ENCODE measurements around the gene HLF. TPM values are rescaled to one million over a fixed set of nuclear protein-coding genes. Genes with fewer than 3 reads are reported as not detected.
"Not testable (repeated sequence)": the region's sequence is repeated elsewhere in the genome, so short reads cannot be mapped to it uniquely, and the experiment has no call there.

The HLF gene
- total RNA-seq, 6 donors from 2014 or later = 19.9 to 45.1 (median 26.1) TPM

GRCh38 chr17:55327225-55328088 lies 62.7 kb downstream of the HLF start:
- no peaks in the 10 kb centered on the region for H3K9me3 ChIP-seq
- H3K27ac ChIP-seq = no peak overlapping the region
- DNase-seq (no peak), ATAC-seq (ENCODE audit: low FRiP score in 2 of 2) (no peak)
- H3K4me1 ChIP-seq = no peaks in the 10 kb centered on the region
- no peaks in the 10 kb centered on the region for H3K36me3 ChIP-seq
- WGBS, 2 donors = 65 to 82% methylated on average over 4 of the region's 4 CpGs
- no peaks in the 10 kb centered on the region for H3K27me3 ChIP-seq
- H3K4me3 ChIP-seq = no peak overlapping the region
- TF ChIP-seq CTCF (IDR thresholded peaks at IDR 0.05) (no peak), EP300 (IDR thresholded peaks at IDR 0.05) (no peak), POLR2AphosphoS5 (IDR thresholded peaks at IDR 0.05) (no peak), POLR2A (IDR thresholded peaks at IDR 0.05) (no peak)

GRCh38 chr17:55328514-55328913 lies 63.8 kb downstream of the HLF start:
- WGBS, 2 donors = 82 to 91% methylated on average over 2 of the region's 2 CpGs
- not testable (repeated sequence) for H3K27me3 ChIP-seq; H3K4me1 ChIP-seq; H3K36me3 ChIP-seq; H3K4me3 ChIP-seq; H3K27ac ChIP-seq; ATAC-seq (ENCODE audit: low FRiP score in 2 of 2); DNase-seq; H3K9me3 ChIP-seq

GRCh38 chr17:55330344-55330933 lies 65.7 kb downstream of the HLF start:
- no peak for ATAC-seq (ENCODE audit: low FRiP score in 2 of 2)

GRCh38 chr17:55332296-55333041 lies 67.7 kb downstream of the HLF start:
- H3K27ac ChIP-seq = no peak overlapping the region
- no peaks in the 10 kb centered on the region for H3K4me1 ChIP-seq
- H3K27me3 ChIP-seq = no peaks in the 10 kb centered on the region
- TF ChIP-seq POLR2AphosphoS5 (IDR thresholded peaks at IDR 0.05) (peak in 1 of 2 donors; percentile 37), EP300 (IDR thresholded peaks at IDR 0.05) (peak in 1 of 4 donors; percentile 56), CTCF (IDR thresholded peaks at IDR 0.05) (no peak), POLR2A (IDR thresholded peaks at IDR 0.05) (no peak)
- no peaks in the 10 kb centered on the region for H3K36me3 ChIP-seq
- H3K9me3 ChIP-seq = no peaks in the 10 kb centered on the region
- ATAC-seq (ENCODE audit: low FRiP score in 2 of 2) (peak in 1 of 2 donors; percentile 84), DNase-seq (peak in 1 of 2 donors; percentile 74)
- no peak overlapping the region for H3K4me3 ChIP-seq
- 55 to 69% methylated on average over 15 of the region's 15 CpGs for WGBS, 2 donors

More at GRCh38 chr17:55330344-55330933, 65.7 kb downstream of the HLF start:
- H3K4me1 ChIP-seq = no peaks in the 10 kb centered on the region
- H3K9me3 ChIP-seq = no peaks in the 10 kb centered on the region
- 89 to 91% methylated on average over 8 of the region's 8 CpGs for WGBS, 2 donors
- DNase-seq = no peak
- H3K36me3 ChIP-seq = no peaks in the 10 kb centered on the region
- H3K4me3 ChIP-seq = no peak overlapping the region
- no peak overlapping the region for H3K27ac ChIP-seq
- TF ChIP-seq POLR2AphosphoS5 (IDR thresholded peaks at IDR 0.05) (no peak), CTCF (IDR thresholded peaks at IDR 0.05) (no peak), POLR2A (IDR thresholded peaks at IDR 0.05) (no peak), EP300 (IDR thresholded peaks at IDR 0.05) (no peak)
- H3K27me3 ChIP-seq = no peaks in the 10 kb centered on the region

GRCh38 chr17:55334285-55334684 lies 69.5 kb downstream of the HLF start:
- H3K27ac ChIP-seq = no peak overlapping the region
- no peak for ATAC-seq (ENCODE audit: low FRiP score in 2 of 2)
- WGBS, 2 donors = 64 to 74% methylated on average over 4 of the region's 4 CpGs

More at GRCh38 chr17:55334285-55334684, 69.5 kb downstream of the HLF start:
- Histone ChIP-seq H3K4me3 (no peak overlapping the region), H3K4me1 (no peaks in the 10 kb centered on the region), H3K36me3 (no peaks in the 10 kb centered on the region), H3K27me3 (no peaks in the 10 kb centered on the region), H3K9me3 (no peaks in the 10 kb centered on the region)
- TF ChIP-seq POLR2AphosphoS5 (IDR thresholded peaks at IDR 0.05) (no peak), POLR2A (IDR thresholded peaks at IDR 0.05) (no peak), EP300 (IDR thresholded peaks at IDR 0.05) (no peak), CTCF (IDR thresholded peaks at IDR 0.05) (no peak)
- no peak for DNase-seq

Measured in upper lobe of left lung (tissue), 6 donors.